H1 (cell line): ENCODE results near the gene SLC7A5. TPM values are rescaled to one million over a fixed set of nuclear protein-coding genes. Genes with fewer than 3 reads are reported as not detected.

ENCODE experiments used
- BCL11A ChIP-seq, 2 experiments: IDR thresholded peaks; one replicate each; pipeline ENCODE4 v1.6.1; 2011; ENCODE audit warnings: low read depth in 2 of 2, low read length in 2 of 2, mild to moderate bottlenecking in 2 of 2
- GTF2F1 ChIP-seq: IDR thresholded peaks from 2 replicates; pipeline ENCODE4 v1.6.1; 2012; ENCODE audit warnings: low read depth, low read length, improper control_type of control experiment, borderline replicate concordance
- polyA plus RNA-seq, 7 experiments: library from polyadenylated mRNA; depleted of rRNA in 3 of 7; stranded (reverse) in 5 of 7; unstranded in 2 of 7; fragments of >200 nt in 5 of 7; fragments of 200-250 nt in 2 of 7; gene quantifications; 1 replicate in 5 of 7; 2 replicates in 1 of 7; 4 replicates in 1 of 7; pipeline versions ENCODE4 v1.2.1 to v1.2.3, GENCODE V29; 2011 to 2013; ENCODE audit warnings: missing spikeins in 2 of 7, mixed read lengths in 2 of 7
- total RNA-seq: library from RNA; stranded (reverse); fragmentation: NEBNext Ultra II Directional; extraction: Animal tissue kit (Norgen Biotek cat#: 25700); gene quantifications from 2 replicates; pipeline ENCODE4 v1.2.1, GENCODE V29; 2021

The SLC7A5 gene
- total and polyA plus RNA-seq, 2 of the 8 experiments (the other 6 are each of a cell fraction or from before 2014, with no cell fraction given), result 68.2 to 341 TPM

DNA sequence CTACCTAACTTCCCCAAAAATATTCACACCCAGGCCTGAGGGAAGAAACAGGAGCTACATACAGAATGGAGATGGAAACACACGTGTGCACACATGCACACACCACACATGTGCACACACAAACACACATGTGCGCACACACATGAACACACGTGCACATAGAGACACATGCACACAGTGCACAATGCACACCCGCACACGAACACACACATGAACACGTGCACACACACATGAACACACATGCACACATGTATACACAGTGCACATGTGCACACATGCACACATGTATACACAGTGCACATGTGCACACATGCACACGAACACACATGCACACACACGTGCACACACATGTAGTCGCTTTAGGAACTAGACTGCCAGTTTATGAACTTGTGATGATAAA is 48.2 kb upstream of the SLC7A5 start (continued):
- no peak for TF ChIP-seq GTF2F1
- no peak for TF ChIP-seq BCL11A (IDR thresholded peaks at IDR 0.05; ENCODE audit: low read depth in 2 of 2, low read length in 2 of 2)
- TF ChIP-seq, all 59 proteins: peak for 0
